Effector memory CD4-positive, alpha-beta T cell (primary cell): ENCODE data around the gene PRPF4.
"Not testable (repeated sequence)": the region's sequence is repeated elsewhere in the genome, so short reads cannot be mapped to it uniquely, and the experiment has no call there.

Experiments used
- DNase-seq, 3 donors: peaks; one replicate each; pipeline ENCODE4 v3.0.0-alpha.2; 2020
- H3K27ac ChIP-seq: 2 replicates; pipeline ENCODE4 v1.7.0; 2013; ENCODE audit warnings: mild to moderate bottlenecking, low read length, moderate library complexity; ENCODE audit not compliant: insufficient read depth, poor library complexity, severe bottlenecking
- H3K27me3 ChIP-seq: replicated peaks from 2 replicates; pipeline ENCODE4 v1.7.0; 2013; ENCODE audit warnings: mild to moderate bottlenecking, low read length; ENCODE audit not compliant: insufficient read depth, control insufficient read depth, poor library complexity, severe bottlenecking
- H3K36me3 ChIP-seq: 2 replicates; pipeline ENCODE4 v1.7.0; 2013; ENCODE audit warnings: mild to moderate bottlenecking, low read length, moderate library complexity; ENCODE audit not compliant: control insufficient read depth, insufficient read depth
- H3K4me1 ChIP-seq: 2 replicates; pipeline ENCODE4 v1.7.0; 2013; ENCODE audit warnings: low read length, mild to moderate bottlenecking; ENCODE audit not compliant: control insufficient read depth, insufficient read depth, poor library complexity, severe bottlenecking
- H3K4me3 ChIP-seq: 2 replicates; pipeline ENCODE4 v1.7.0; 2013; ENCODE audit warnings: low read length, low read depth, mild to moderate bottlenecking; ENCODE audit not compliant: insufficient read depth, poor library complexity, severe bottlenecking
- H3K9me3 ChIP-seq: 2 replicates; pipeline ENCODE4 v1.7.0; 2013; ENCODE audit warnings: mild to moderate bottlenecking, low read length, moderate library complexity; ENCODE audit not compliant: control insufficient read depth
- total RNA-seq, 3 donors: gene quantifications; one replicate each; lab custom pipeline; 2026; lab: John Stamatoyannopoulos, UW

The PRPF4 gene
- 35.0 to 40.5 (median 37.1) reads per million in 3 donors for total RNA-seq

DNA sequence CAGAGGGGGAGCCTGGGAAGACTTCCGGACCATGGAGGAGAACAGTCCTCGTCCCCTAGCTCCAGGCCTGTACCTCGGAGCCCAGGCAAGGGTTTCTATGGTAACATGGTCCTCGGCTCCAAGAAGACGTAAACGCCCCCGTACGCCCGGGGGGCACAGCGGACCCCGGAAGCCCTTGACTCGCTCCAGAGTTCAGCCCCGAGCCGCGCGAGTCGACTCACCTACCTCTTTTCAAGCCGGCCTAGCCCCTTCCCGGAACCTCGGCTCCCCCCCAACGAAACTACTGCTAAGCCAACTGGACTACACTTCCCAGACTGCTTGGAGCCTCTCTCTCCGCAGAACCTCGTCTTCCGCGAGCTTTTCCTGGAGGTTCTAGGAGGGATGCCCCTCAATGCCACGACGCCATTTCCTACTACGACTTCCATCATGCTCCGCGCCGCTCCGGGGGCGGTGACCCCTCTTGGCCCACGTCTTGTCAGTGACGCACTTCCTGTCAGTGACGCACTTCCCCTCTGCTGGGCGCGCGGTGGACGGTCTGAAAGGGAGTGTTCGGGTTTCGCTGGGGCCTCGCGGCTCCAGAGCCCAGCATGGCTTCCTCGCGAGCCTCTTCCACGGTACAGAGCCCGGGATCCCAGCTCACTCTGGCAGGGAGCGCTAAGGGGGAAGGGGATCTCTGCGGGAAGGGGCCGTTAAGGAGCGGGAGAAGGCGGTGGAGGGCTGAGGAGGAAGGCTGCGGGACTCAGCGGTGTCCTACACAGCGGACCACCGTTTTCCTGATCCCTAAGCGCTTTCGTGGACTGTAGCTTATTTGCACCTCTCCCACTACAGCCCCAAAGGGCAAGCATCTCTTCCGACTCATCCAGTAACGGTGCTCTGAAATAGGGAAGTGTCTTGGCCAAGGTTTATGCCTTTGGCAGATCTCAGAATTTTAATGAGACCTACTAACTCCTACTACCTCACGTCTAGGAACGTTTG, at the start of gene PRPF4, which contains the start of gene CDC26:
Gene PRPF4, plus strand, starts transcription at position 502 of the 975 bp plus-strand sequence. Its CDS starts 86 bp downstream, at position 588.
Gene CDC26, minus strand, starts transcription at position 416 of the 975 bp plus-strand sequence. CDS start 3,065 bp downstream, outside the sequence.
- H3K4me3 ChIP-seq: peak within 1 kb of the TSS; percentile 88
- peak within 1 kb of the TSS; percentile 95 for H3K27ac ChIP-seq
- H3K27me3 ChIP-seq: no peaks in the 10 kb centered on the region
- DNase-seq: peak; percentile 88 to 94 (median 90)
- H3K9me3 ChIP-seq: no peaks in the 10 kb centered on the region
- peaks cover 5% of the 10 kb centered on the region for H3K4me1 ChIP-seq
- H3K36me3 ChIP-seq: peaks cover 35% of the 10 kb centered on the region

GRCh38 chr9:113227436-113227835, 48.0 kb upstream of the PRPF4 start:
- no peaks in the 10 kb centered on the region for H3K36me3 ChIP-seq
- DNase-seq: no peak
- no peaks in the 10 kb centered on the region for H3K27me3 ChIP-seq
- no peaks in the 10 kb centered on the region for H3K9me3 ChIP-seq
- H3K4me3 ChIP-seq: no peak overlapping the region
- H3K27ac ChIP-seq: no peak overlapping the region
- no peaks in the 10 kb centered on the region for H3K4me1 ChIP-seq

DNA sequence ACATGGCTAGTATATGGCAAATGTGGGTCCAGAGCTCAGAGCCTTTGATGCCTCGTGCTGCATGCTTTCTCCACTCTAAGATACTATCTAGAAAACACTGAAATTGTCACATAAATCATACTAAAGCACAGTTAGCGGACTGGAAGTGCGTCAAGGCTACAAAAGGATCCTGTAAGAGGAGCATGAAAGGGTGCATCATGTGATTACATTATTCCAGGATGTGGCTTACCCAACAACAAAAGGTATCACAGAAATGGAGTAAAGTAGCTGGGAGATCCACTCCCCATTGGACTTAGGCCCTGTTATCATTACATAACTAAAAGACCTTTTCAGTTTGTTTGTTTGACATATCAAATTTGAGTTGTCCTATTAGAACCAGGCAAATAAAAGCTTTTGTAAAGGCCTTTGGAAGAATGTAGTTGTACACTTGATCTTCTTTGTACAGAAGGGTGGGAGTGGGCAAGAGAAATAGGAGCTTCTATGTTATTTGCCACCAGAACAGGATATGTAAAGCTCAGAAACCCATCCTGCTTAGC, 47.3 kb upstream of the PRPF4 start:
- Histone ChIP-seq H3K4me3 (no peak overlapping the region), H3K27me3 (no peaks in the 10 kb centered on the region), H3K27ac (no peak overlapping the region), H3K4me1 (peaks cover 3% of the 10 kb centered on the region), H3K9me3 (no peaks in the 10 kb centered on the region), H3K36me3 (no peaks in the 10 kb centered on the region)
- DNase-seq: no peak

DNA sequence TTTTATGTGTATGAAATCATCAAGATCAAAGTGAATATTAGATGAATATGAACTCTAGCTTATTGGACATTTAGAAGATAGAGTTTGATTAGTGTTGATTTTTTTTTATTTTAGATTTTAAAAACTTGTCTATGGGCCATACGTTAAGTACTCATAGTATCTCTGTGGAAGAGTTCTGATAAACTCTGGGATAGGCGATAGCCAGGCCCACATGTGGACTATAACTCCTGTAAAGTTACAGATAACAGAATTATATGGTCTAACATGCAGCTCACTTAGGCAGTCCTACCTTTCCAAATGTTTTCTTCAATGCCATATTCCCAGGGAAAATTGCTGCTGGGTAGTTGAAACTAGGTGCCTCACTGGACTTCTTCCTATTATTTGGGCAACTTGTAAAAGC, 43.8 kb upstream of the PRPF4 start:
- Histone ChIP-seq H3K36me3 (no peaks in the 10 kb centered on the region), H3K27me3 (no peaks in the 10 kb centered on the region), H3K4me3 (no peak overlapping the region), H3K4me1 (peaks cover 5% of the 10 kb centered on the region), H3K9me3 (no peaks in the 10 kb centered on the region), H3K27ac (no peak overlapping the region)
- no peak for DNase-seq

DNA sequence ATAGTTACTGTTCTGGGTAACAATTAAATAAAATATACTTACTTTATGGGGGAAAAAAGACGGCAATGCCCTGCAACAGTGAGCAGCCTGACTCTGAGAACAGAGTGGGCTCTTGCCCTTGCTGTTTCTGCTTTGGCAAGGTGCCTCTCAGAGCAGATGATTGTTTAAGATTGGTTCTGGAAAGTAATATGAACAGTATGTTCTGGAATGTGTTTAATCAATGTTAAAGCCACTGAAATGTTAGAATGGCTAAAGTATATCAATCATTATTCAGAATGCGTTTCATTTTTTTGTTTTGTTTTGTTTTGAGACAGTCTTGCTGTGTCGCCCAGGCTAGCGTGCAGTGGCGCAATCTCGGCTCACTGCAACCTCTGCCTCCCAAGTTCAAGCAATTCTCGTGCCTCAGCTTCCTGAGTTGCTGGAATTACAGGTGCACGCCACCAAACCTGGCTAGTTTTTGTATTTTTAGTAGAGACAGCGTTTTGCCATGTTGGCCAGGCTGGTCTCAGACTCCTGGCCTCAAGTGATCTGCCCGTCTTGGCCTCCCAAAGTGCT, 39.7 kb upstream of the PRPF4 start:
- H3K4me3 ChIP-seq, H3K9me3 ChIP-seq, DNase-seq, H3K27ac ChIP-seq, H3K36me3 ChIP-seq, H3K27me3 ChIP-seq, H3K4me1 ChIP-seq: not testable (repeated sequence)

GRCh38 chr9:113237026-113237425, 38.4 kb upstream of the PRPF4 start:
- Histone ChIP-seq H3K4me3 (no peak overlapping the region), H3K36me3 (no peaks in the 10 kb centered on the region), H3K9me3 (no peaks in the 10 kb centered on the region), H3K4me1 (peaks cover 5% of the 10 kb centered on the region), H3K27me3 (no peaks in the 10 kb centered on the region), H3K27ac (no peak overlapping the region)
- no peak for DNase-seq

GRCh38 chr9:113238202-113238858, 37.1 kb upstream of the PRPF4 start:
- Histone ChIP-seq H3K4me1 (peaks cover 1% of the 10 kb centered on the region), H3K36me3 (no peaks in the 10 kb centered on the region), H3K9me3 (no peaks in the 10 kb centered on the region), H3K27ac (no peak overlapping the region), H3K4me3 (no peak overlapping the region), H3K27me3 (no peaks in the 10 kb centered on the region)
- DNase-seq: no peak

DNA sequence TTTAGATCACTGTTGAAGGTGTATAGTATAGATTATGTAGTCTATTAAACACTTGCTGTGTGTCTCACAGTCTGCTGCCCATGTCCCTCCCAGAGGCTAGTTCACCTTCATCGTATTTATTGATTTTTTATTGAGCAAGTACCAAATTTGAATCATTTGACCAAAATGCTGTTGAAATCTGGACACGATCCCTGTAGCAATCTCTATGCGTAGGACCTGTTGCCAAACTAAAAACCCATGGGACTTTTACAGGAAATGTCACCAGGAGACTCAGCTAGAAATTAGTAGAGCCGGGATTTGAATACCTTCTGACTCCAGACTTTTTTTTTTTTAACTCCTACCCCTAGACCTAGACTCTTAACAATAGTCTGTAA, 36.6 kb upstream of the PRPF4 start:
- H3K9me3 ChIP-seq: no peaks in the 10 kb centered on the region
- H3K4me1 ChIP-seq: no peaks in the 10 kb centered on the region
- H3K27ac ChIP-seq: no peak overlapping the region
- H3K36me3 ChIP-seq: no peaks in the 10 kb centered on the region
- no peak for DNase-seq
- no peak overlapping the region for H3K4me3 ChIP-seq
- no peaks in the 10 kb centered on the region for H3K27me3 ChIP-seq

GRCh38 chr9:113241161-113241560, 34.3 kb upstream of the PRPF4 start:
- no peak overlapping the region for H3K4me3 ChIP-seq
- DNase-seq: no peak

More at GRCh38 chr9:113241161-113241560, 34.3 kb upstream of the PRPF4 start:
- no peaks in the 10 kb centered on the region for H3K4me1 ChIP-seq
- H3K36me3 ChIP-seq: no peaks in the 10 kb centered on the region
- H3K9me3 ChIP-seq: no peaks in the 10 kb centered on the region
- H3K27ac ChIP-seq: no peak overlapping the region
- H3K27me3 ChIP-seq: no peaks in the 10 kb centered on the region
